Stimulated activated CD4-positive, alpha-beta T cell treated with anti-CD3 and anti-CD28 coated beads, Interleukin-2, amount 100 ng/mL, for 4 hours (primary cell): ENCODE data around the gene ELK4.

Experiments used
- DNase-seq: peaks from one replicate; pipeline ENCODE4 v3.0.0-alpha.2; 2020; ENCODE audit warnings: low read depth

ELK4 gene

GRCh38 chr1:205581321-205581980 is 50.4 kb downstream of the ELK4 start:
- DNase-seq, result no peak

- no peak for DNase-seq
Measured at GRCh38 chr1:205580923-205581180, 51.0 kb downstream of the ELK4 start.

GRCh38 chr1:205580140-205580922 is 51.5 kb downstream of the ELK4 start:
- no peak for DNase-seq

GRCh38 chr1:205579711-205580110 is 52.1 kb downstream of the ELK4 start:
- DNase-seq, result no peak

GRCh38 chr1:205578780-205579571 is 52.8 kb downstream of the ELK4 start:
- no peak for DNase-seq

- no peak for DNase-seq
Measured at GRCh38 chr1:205577874-205578658, 53.7 kb downstream of the ELK4 start.

- DNase-seq, result no peak
Measured at GRCh38 chr1:205576805-205577761, 54.7 kb downstream of the ELK4 start.

GRCh38 chr1:205576011-205576410 is 55.8 kb downstream of the ELK4 start:
- no peak for DNase-seq

GRCh38 chr1:205575294-205575885 is 56.4 kb downstream of the ELK4 start:
- no peak for DNase-seq

GRCh38 chr1:205572421-205572820 is 59.4 kb downstream of the ELK4 start:
- no peak for DNase-seq

- DNase-seq, result no peak
Measured at GRCh38 chr1:205571747-205572146, 60.1 kb downstream of the ELK4 start.

GRCh38 chr1:205570796-205571537 is 60.8 kb downstream of the ELK4 start:
- DNase-seq, result no peak

GRCh38 chr1:205570173-205570501 is 61.7 kb downstream of the ELK4 start:
- DNase-seq, result no peak

GRCh38 chr1:205569411-205570172 is 62.2 kb downstream of the ELK4 start:
- no peak for DNase-seq

GRCh38 chr1:205568469-205569361 is 63.1 kb downstream of the ELK4 start:
- no peak for DNase-seq

GRCh38 chr1:205568135-205568468 is 63.7 kb downstream of the ELK4 start:
- DNase-seq, result no peak

- DNase-seq, result no peak
Measured at GRCh38 chr1:205567716-205568115, 64.1 kb downstream of the ELK4 start.

GRCh38 chr1:205565799-205566198 is 66.0 kb downstream of the ELK4 start:
- DNase-seq, result no peak
